HCT116 (cell line): Measurements from ENCODE around the gene PXMP2. TPM values are rescaled to one million over a fixed set of nuclear protein-coding genes. Genes with fewer than 3 reads are reported as not detected.

Source experiments
- ATAC-seq: fragments of 200-7000 bp; cut with Tn5 transposase; 2 replicates; pipeline ENCODE4 v1.9.1; 2020; ENCODE audit warnings: mild to moderate bottlenecking, moderate library complexity
- BruUV-seq: library from RNA; stranded (reverse); fragments of 400-500 nt; replicated peaks from 2 replicates; lab custom pipeline; 2021; lab: Mats Ljungman, UMichigan
- CTCF ChIA-PET: fragments of 300-600 bp; sonication (Branson Sonifier 250); formaldehyde crosslinking; loops from one replicate; lab custom pipeline; 2021; ENCODE audit warnings: antibody characterized with exemption; lab: Charles Lee
- POLR2A ChIA-PET: fragments of 300-600, 350-600 bp; sonication (Branson Sonifier 250); formaldehyde crosslinking; loops from one replicate; lab custom pipeline; 2021; ENCODE audit warnings: antibody characterized with exemption; lab: Charles Lee
- RAD21 ChIA-PET, 2 experiments: fragments of 300-600 bp; sonication (Branson Sonifier 250); formaldehyde crosslinking; loops; one replicate each; lab custom pipeline; 2023; ENCODE audit warnings: low total read pairs in 2 of 2; ENCODE audit not compliant: uncharacterized antibody in 2 of 2, unreplicated experiment in 2 of 2, low non-redundant PET in 1 of 2; lab: Charles Lee
- DNase-seq: peaks from one replicate; pipeline ENCODE4 v3.0.0-alpha.2; 2010; ENCODE audit warnings: low read depth, low spot score
- H2AFZ ChIP-seq: fragments of 200-600 bp; shearing (Covaris generic), sonication (generic); 2 replicates; pipeline ENCODE4 v1.6.1; 2017; ENCODE audit warnings: low read depth, mixed run types, mixed read lengths, antibody characterized with exemption, low read length; ENCODE audit not compliant: poor library complexity, severe bottlenecking
- H3K27ac ChIP-seq: 2 replicates; pipeline ENCODE4 v1.5.1; 2012; ENCODE audit warnings: low read depth, low read length
- H3K27me3 ChIP-seq: fragments of 200-600 bp; sonication (generic); 2 replicates; pipeline ENCODE4 v1.6.1; 2016; ENCODE audit warnings: mixed run types, low read length, mixed read lengths; ENCODE audit not compliant: insufficient read depth
- H3K36me3 ChIP-seq, 2 experiments: fragments of 200-500 bp in 1 of 2; fragments of 200-600 bp in 1 of 2; sonication (Bioruptor generic) in 1 of 2; sonication (generic) in 1 of 2; 2 replicates each; pipeline versions ENCODE4 v1.5.1 to v1.6.1; 2014 to 2016; ENCODE audit warnings: low read length in 2 of 2, inconsistent platforms in 1 of 2, mixed read lengths in 1 of 2, mixed run types in 1 of 2; ENCODE audit not compliant: insufficient read depth in 2 of 2, control insufficient read depth in 1 of 2
- H3K4me1 ChIP-seq, 2 experiments: fragments of 200-600 bp in 1 of 2; sonication (generic) in 1 of 2; 2 replicates each; pipeline versions ENCODE4 v1.5.1 to v1.6.1; 2012 to 2017; ENCODE audit warnings: low read length in 2 of 2, inconsistent platforms in 1 of 2, mild to moderate bottlenecking in 1 of 2, mixed read lengths in 1 of 2, mixed run types in 1 of 2, moderate library complexity in 1 of 2; ENCODE audit not compliant: insufficient read depth in 2 of 2, control insufficient read depth in 1 of 2
- H3K4me2 ChIP-seq: fragments of 200-600 bp; sonication (generic); 2 replicates; pipeline ENCODE4 v1.6.1; 2017; ENCODE audit warnings: mixed run types, low read length, mixed read lengths
- H3K4me3 ChIP-seq, 2 experiments: fragments of 200-600 bp in 1 of 2; sonication (generic) in 1 of 2; replicated peaks in 1 of 2; 2 replicates each; pipeline ENCODE4 v1.5.1; 2011 to 2016; ENCODE audit warnings: low read length in 2 of 2, control low read depth in 1 of 2, low read depth in 1 of 2, mild to moderate bottlenecking in 1 of 2, mixed read lengths in 1 of 2, mixed run types in 1 of 2
- H3K79me2 ChIP-seq: fragments of 200-600 bp; sonication (generic); 2 replicates; pipeline ENCODE4 v1.6.1; 2017; ENCODE audit warnings: mild to moderate bottlenecking, mixed run types, low read length, moderate library complexity, mixed read lengths; ENCODE audit not compliant: insufficient read depth
- H3K9ac ChIP-seq: fragments of 200-600 bp; sonication (generic); 2 replicates; pipeline ENCODE4 v1.6.1; 2016; ENCODE audit warnings: low read length, mixed read lengths
- H3K9me2 ChIP-seq: fragments of 200-600 bp; sonication (generic), shearing (Covaris generic); 2 replicates; pipeline ENCODE4 v1.6.1; 2017; ENCODE audit warnings: mixed run types, mild to moderate bottlenecking, moderate library complexity; ENCODE audit not compliant: insufficient read depth
- H3K9me3 ChIP-seq, 2 experiments: fragments of 200-500 bp in 1 of 2; fragments of 200-600 bp in 1 of 2; sonication (Bioruptor generic) in 1 of 2; sonication (generic) in 1 of 2; 2 replicates each; pipeline ENCODE4 v1.6.1; 2014 to 2017; ENCODE audit warnings: low read length in 2 of 2, mixed read lengths in 2 of 2, inconsistent platforms in 1 of 2, low read depth in 1 of 2, mild to moderate bottlenecking in 1 of 2, mixed run types in 1 of 2, moderate library complexity in 1 of 2; ENCODE audit not compliant: control insufficient read depth in 1 of 2, insufficient read depth in 1 of 2
- H4K20me1 ChIP-seq: fragments of 200-600 bp; sonication (generic), shearing (Covaris generic); 2 replicates; pipeline ENCODE4 v1.6.1; 2017; ENCODE audit warnings: mixed run types, mild to moderate bottlenecking, moderate library complexity; ENCODE audit not compliant: insufficient read depth
- CEBPB ChIP-seq: IDR thresholded peaks from 2 replicates; pipeline ENCODE4 v1.6.1; 2012; ENCODE audit warnings: low read depth
- POLR2A ChIP-seq: IDR thresholded peaks from 2 replicates; pipeline ENCODE4 v1.7.0; 2011; ENCODE audit warnings: borderline replicate concordance; ENCODE audit not compliant: insufficient read depth, insufficient read length; ENCODE audit errors: extremely low read depth
- RAD21 ChIP-seq: IDR thresholded peaks from 2 replicates; pipeline ENCODE4 v1.6.1; 2012; ENCODE audit warnings: low read depth, mild to moderate bottlenecking
- SIN3A ChIP-seq: IDR thresholded peaks from 2 replicates; pipeline ENCODE4 v1.6.1; 2012; ENCODE audit warnings: low read depth
- SRF ChIP-seq: IDR thresholded peaks from 2 replicates; pipeline ENCODE4 v1.6.1; 2012; ENCODE audit warnings: low read depth
- YY1 ChIP-seq: IDR thresholded peaks from 2 replicates; pipeline ENCODE4 v1.6.1; 2011; ENCODE audit warnings: low read length, low read depth, moderate library complexity, mild to moderate bottlenecking; ENCODE audit not compliant: insufficient replicate concordance; ENCODE audit errors: extremely low read depth
- ZFX ChIP-seq: fragments of 450-650 bp; IDR thresholded peaks from 2 replicates; pipeline ENCODE4 v1.6.1; 2017
- intact Hi-C: fragments of 100-400 bp; cut with micrococcal nuclease; formaldehyde crosslinking; loops from 2 replicates; pipeline ENCODE4 v1.10.0; 2022
- total RNA-seq: library from RNA; stranded (reverse); gene quantifications from one replicate; pipeline ENCODE4 v1.2.1, GENCODE V29; 2021; ENCODE audit not compliant: unreplicated experiment
- TF ChIP-seq, protein P1 (sequence below): IDR thresholded peaks from 2 replicates; pipeline ENCODE4 v1.6.1; 2011; ENCODE audit warnings: mild to moderate bottlenecking, low read length, moderate library complexity; ENCODE audit not compliant: insufficient replicate concordance; ENCODE audit errors: extremely low read depth
- TF ChIP-seq, protein P2 (sequence below), 3 experiments: fragments of 200-600 bp in 1 of 3; sonication (generic) in 1 of 3; IDR thresholded peaks in 2 of 3; conservative IDR thresholded peaks in 1 of 3; 2 replicates each; pipeline ENCODE4 v1.5.1; 2012 to 2017; ENCODE audit warnings: low read depth in 2 of 3, low read length in 2 of 3, antibody characterized with exemption in 1 of 3, borderline replicate concordance in 1 of 3, control low read depth in 1 of 3, mild to moderate bottlenecking in 1 of 3, mixed read lengths in 1 of 3, mixed run types in 1 of 3, moderate library complexity in 1 of 3; ENCODE audit not compliant: insufficient read depth in 1 of 3
- TF ChIP-seq, protein P3 (sequence below): IDR thresholded peaks from 2 replicates; pipeline ENCODE4 v1.6.1; 2012; ENCODE audit warnings: low read depth
- TF ChIP-seq, protein P4 (sequence below): IDR thresholded peaks from 2 replicates; pipeline ENCODE4 v1.6.1; 2012

PXMP2 gene
- total RNA-seq, 1 experiment from 2014 or later, result 30.9 TPM

DNA sequence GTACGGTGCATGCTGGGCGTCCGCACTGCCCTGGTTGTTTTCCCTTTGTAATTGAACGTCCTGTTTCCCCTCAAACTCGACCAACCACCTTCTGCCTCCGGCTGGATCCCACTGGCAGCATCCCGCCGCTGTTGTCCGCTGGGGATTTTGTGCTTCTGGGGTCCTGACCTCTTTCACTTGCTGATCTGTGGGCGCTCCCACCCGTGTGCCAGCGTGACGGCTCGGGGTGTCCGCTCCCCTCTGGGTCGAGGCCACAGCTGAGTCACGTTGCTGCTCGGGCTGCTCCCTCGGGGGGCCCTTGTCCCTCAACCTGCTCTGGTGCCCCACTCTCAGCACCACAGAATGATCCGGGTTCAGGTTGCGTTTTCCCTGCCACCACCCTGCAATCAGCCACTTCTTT lies 31.3 kb downstream of the PXMP2 start (continued):
- TF ChIP-seq, protein P1, sequence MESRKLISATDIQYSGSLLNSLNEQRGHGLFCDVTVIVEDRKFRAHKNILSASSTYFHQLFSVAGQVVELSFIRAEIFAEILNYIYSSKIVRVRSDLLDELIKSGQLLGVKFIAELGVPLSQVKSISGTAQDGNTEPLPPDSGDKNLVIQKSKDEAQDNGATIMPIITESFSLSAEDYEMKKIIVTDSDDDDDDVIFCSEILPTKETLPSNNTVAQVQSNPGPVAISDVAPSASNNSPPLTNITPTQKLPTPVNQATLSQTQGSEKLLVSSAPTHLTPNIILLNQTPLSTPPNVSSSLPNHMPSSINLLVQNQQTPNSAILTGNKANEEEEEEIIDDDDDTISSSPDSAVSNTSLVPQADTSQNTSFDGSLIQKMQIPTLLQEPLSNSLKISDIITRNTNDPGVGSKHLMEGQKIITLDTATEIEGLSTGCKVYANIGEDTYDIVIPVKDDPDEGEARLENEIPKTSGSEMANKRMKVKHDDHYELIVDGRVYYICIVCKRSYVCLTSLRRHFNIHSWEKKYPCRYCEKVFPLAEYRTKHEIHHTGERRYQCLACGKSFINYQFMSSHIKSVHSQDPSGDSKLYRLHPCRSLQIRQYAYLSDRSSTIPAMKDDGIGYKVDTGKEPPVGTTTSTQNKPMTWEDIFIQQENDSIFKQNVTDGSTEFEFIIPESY, result no peak
- TF ChIP-seq ZFX (no peak), SIN3A (no peak), CEBPB (no peak), YY1 (no peak)

DNA sequence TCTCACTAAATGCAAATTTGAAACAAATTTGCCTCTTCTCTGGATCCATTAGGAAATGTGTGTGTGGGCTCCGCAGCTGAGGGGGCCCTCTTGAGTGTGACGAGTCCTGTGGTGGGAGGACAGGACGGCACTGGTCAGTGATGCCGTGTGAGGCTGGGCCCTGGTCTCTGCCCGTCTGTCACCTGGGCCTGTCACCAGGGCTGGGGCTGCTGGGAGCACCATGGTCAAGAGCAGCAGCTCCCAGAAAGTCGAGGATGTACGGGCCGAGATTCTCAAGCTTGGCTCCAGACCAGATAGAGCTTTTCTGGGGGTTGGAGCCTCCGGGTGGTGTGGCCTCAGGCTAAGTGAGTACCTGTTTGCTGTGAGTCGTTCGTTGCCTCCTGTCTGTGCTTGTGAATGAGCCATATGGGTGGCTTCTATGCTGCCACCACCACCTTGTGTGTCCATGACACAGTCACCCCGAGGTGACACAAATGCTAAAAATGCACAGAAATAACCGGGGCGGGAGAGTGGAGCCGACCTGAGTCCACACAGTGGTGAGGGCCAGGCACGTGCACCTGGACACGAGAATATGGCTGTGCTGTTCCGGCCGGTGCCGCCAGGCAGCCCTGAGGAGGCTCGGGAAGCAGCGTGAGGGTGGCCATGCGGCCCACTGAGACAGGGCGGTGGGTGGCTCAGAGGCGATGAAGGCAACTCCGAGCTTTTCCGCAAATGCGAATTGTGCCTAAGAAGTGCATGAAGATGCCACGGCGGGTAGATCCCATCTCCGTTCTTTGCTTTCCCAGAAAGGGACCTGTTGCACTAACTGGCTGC lies 32.0 kb downstream of the PXMP2 start:
- DNase-seq, result no peak

More for the DNA sequence above, 32.0 kb downstream of the PXMP2 start:
- CTCF ChIA-PET, result no interaction called here
- TF ChIP-seq, protein P2, sequence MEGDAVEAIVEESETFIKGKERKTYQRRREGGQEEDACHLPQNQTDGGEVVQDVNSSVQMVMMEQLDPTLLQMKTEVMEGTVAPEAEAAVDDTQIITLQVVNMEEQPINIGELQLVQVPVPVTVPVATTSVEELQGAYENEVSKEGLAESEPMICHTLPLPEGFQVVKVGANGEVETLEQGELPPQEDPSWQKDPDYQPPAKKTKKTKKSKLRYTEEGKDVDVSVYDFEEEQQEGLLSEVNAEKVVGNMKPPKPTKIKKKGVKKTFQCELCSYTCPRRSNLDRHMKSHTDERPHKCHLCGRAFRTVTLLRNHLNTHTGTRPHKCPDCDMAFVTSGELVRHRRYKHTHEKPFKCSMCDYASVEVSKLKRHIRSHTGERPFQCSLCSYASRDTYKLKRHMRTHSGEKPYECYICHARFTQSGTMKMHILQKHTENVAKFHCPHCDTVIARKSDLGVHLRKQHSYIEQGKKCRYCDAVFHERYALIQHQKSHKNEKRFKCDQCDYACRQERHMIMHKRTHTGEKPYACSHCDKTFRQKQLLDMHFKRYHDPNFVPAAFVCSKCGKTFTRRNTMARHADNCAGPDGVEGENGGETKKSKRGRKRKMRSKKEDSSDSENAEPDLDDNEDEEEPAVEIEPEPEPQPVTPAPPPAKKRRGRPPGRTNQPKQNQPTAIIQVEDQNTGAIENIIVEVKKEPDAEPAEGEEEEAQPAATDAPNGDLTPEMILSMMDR (IDR thresholded peaks at IDR 0.05 in 2 of 3, conservative IDR thresholded peaks at IDR 0.05 in 1 of 3; ENCODE audit: borderline replicate concordance in 1 of 3, insufficient read depth in 1 of 3, low read depth in 2 of 3, low read length in 2 of 3), result no peak
- no peak for TF ChIP-seq POLR2A
- TF ChIP-seq SRF, result no peak
- TF ChIP-seq ZFX, result no peak
- TF ChIP-seq, protein P1, result no peak
- TF ChIP-seq, protein P3, sequence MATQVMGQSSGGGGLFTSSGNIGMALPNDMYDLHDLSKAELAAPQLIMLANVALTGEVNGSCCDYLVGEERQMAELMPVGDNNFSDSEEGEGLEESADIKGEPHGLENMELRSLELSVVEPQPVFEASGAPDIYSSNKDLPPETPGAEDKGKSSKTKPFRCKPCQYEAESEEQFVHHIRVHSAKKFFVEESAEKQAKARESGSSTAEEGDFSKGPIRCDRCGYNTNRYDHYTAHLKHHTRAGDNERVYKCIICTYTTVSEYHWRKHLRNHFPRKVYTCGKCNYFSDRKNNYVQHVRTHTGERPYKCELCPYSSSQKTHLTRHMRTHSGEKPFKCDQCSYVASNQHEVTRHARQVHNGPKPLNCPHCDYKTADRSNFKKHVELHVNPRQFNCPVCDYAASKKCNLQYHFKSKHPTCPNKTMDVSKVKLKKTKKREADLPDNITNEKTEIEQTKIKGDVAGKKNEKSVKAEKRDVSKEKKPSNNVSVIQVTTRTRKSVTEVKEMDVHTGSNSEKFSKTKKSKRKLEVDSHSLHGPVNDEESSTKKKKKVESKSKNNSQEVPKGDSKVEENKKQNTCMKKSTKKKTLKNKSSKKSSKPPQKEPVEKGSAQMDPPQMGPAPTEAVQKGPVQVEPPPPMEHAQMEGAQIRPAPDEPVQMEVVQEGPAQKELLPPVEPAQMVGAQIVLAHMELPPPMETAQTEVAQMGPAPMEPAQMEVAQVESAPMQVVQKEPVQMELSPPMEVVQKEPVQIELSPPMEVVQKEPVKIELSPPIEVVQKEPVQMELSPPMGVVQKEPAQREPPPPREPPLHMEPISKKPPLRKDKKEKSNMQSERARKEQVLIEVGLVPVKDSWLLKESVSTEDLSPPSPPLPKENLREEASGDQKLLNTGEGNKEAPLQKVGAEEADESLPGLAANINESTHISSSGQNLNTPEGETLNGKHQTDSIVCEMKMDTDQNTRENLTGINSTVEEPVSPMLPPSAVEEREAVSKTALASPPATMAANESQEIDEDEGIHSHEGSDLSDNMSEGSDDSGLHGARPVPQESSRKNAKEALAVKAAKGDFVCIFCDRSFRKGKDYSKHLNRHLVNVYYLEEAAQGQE, result no peak
- TF ChIP-seq, protein P4, sequence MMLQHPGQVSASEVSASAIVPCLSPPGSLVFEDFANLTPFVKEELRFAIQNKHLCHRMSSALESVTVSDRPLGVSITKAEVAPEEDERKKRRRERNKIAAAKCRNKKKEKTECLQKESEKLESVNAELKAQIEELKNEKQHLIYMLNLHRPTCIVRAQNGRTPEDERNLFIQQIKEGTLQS, result no peak
- no peak for TF ChIP-seq RAD21
- no peak overlapping the region; the same call in 1 of the 2 replicates for H3K27ac ChIP-seq
- POLR2A ChIA-PET, result no interaction called here
- RAD21 ChIA-PET, result no interaction called here
- no peaks in the 10 kb centered on the region for H3K4me1 ChIP-seq
- H3K9me3 ChIP-seq, result no peaks in the 10 kb centered on the region
- intact Hi-C loops, result no loop called here
- ATAC-seq, result no peak
- peaks cover 29% of the 10 kb centered on the region for H3K79me2 ChIP-seq
- peaks cover 3% of the 10 kb centered on the region; the same call in 1 of the 2 replicates for H4K20me1 ChIP-seq
- no peaks in the 10 kb centered on the region for H3K9me2 ChIP-seq
- H3K36me3 ChIP-seq, result peaks cover 29 to 35% of the 10 kb centered on the region in 2 experiments; a peak in 3 of 4 replicates
- no peak overlapping the region for H3K4me3 ChIP-seq
- no peak overlapping the region for H3K4me2 ChIP-seq
- H3K9ac ChIP-seq, result no peak overlapping the region
- H2AFZ ChIP-seq, result no peak overlapping the region
- no peaks in the 10 kb centered on the region for H3K27me3 ChIP-seq
- no TSS peak for BruUV-seq
